Subcutaneous abdominal adipose tissue (tissue), 5 donors: ENCODE results near the gene AMY1C.
"Not testable (repeated sequence)": the region's sequence is repeated elsewhere in the genome, so short reads cannot be mapped to it uniquely, and the experiment has no call there.

Source experiments
- H3K27ac ChIP-seq: one replicate; pipeline ENCODE4 v1.7.0; 2013; ENCODE audit warnings: low read depth, mild to moderate bottlenecking, inconsistent platforms, low read length, moderate library complexity
- H3K27me3 ChIP-seq, 5 donors: one replicate each; pipeline ENCODE4 v1.7.0; 2013; ENCODE audit warnings: low read length in 5 of 5, inconsistent platforms in 1 of 5; ENCODE audit not compliant: control insufficient read depth in 5 of 5, insufficient read depth in 4 of 5
- H3K36me3 ChIP-seq, 5 donors: one replicate each; pipeline ENCODE4 v1.7.0; 2013; ENCODE audit warnings: low read length in 5 of 5; ENCODE audit not compliant: control insufficient read depth in 5 of 5, insufficient read depth in 5 of 5
- H3K4me1 ChIP-seq, 5 donors: one replicate each; pipeline ENCODE4 v1.7.0; 2013; ENCODE audit warnings: low read length in 5 of 5, mild to moderate bottlenecking in 3 of 5, moderate library complexity in 1 of 5; ENCODE audit not compliant: control insufficient read depth in 5 of 5, insufficient read depth in 5 of 5
- H3K4me3 ChIP-seq, 5 donors: one replicate each; pipeline ENCODE4 v1.7.0; 2013; ENCODE audit warnings: low read length in 5 of 5, low read depth in 1 of 5
- H3K9ac ChIP-seq, 5 donors: one replicate each; pipeline ENCODE4 v1.7.0; 2013; ENCODE audit warnings: low read length in 5 of 5, mild to moderate bottlenecking in 4 of 5, moderate library complexity in 3 of 5
- H3K9me3 ChIP-seq, 5 donors: one replicate each; pipeline ENCODE4 v1.7.0; 2013; ENCODE audit warnings: low read length in 5 of 5; ENCODE audit not compliant: control insufficient read depth in 5 of 5
- donor health status: healthy.
- donor health status: healthy.
- donor health status: healthy.
- donor health status: healthy.
- donor health status: healthy.

AMY1C gene

GRCh38 chr1:103748273-103748672 is 1.4 kb upstream of the AMY1C start:
- H3K9me3 ChIP-seq, H3K4me1 ChIP-seq, H3K27ac ChIP-seq, H3K36me3 ChIP-seq, H3K27me3 ChIP-seq, H3K4me3 ChIP-seq, H3K9ac ChIP-seq: not testable (repeated sequence)

- H3K9me3 ChIP-seq = peaks cover 0 to 11% (median 6%) of the 10 kb centered on the region in 5 donors
- H3K27ac ChIP-seq = no peak overlapping the region
- no peaks in the 10 kb centered on the region for H3K36me3 ChIP-seq
- H3K9ac ChIP-seq = no peak overlapping the region
- no peaks in the 10 kb centered on the region for H3K27me3 ChIP-seq
- no peak overlapping the region for H3K4me3 ChIP-seq
- H3K4me1 ChIP-seq = no peaks in the 10 kb centered on the region
Observed at GRCh38 chr1:103761896-103762295, 12.2 kb downstream of the AMY1C start.

GRCh38 chr1:103779932-103780331 is 30.2 kb downstream of the AMY1C start:
- H3K4me3 ChIP-seq = no peak overlapping the region
- no peaks in the 10 kb centered on the region for H3K4me1 ChIP-seq
- no peaks in the 10 kb centered on the region for H3K9me3 ChIP-seq
- H3K27ac ChIP-seq = no peak overlapping the region
- H3K9ac ChIP-seq = no peak overlapping the region
- no peaks in the 10 kb centered on the region for H3K36me3 ChIP-seq
- H3K27me3 ChIP-seq = no peaks in the 10 kb centered on the region

DNA sequence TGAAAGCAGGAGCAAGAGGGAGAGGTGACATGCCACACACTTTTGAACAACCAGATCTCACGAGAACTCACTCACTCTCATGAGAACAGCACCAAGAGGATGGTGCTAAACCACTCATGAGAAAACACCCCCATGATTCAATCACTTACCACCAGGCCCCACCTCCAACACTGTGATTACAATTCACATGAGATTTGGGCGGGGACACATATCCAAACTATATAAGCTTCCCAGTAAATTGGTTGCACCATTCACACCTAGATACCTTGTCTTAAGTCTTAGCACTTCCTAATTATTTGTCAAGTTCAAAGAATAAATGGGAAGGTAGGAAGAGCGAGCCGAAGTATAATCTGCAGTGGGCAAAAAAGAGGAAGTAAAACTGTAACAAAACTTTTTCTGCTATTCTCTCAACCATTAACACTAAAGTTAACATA is 34.3 kb downstream of the AMY1C start:
- H3K36me3 ChIP-seq = no peaks in the 10 kb centered on the region
- H3K4me1 ChIP-seq = no peaks in the 10 kb centered on the region
- H3K9me3 ChIP-seq = no peaks in the 10 kb centered on the region
- H3K9ac ChIP-seq = no peak overlapping the region
- no peak overlapping the region for H3K4me3 ChIP-seq
- no peak overlapping the region for H3K27ac ChIP-seq
- no peaks in the 10 kb centered on the region for H3K27me3 ChIP-seq

- Histone ChIP-seq H3K9ac (no peak overlapping the region), H3K27me3 (no peaks in the 10 kb centered on the region), H3K36me3 (no peaks in the 10 kb centered on the region), H3K4me3 (no peak overlapping the region), H3K9me3 (no peaks in the 10 kb centered on the region), H3K27ac (no peak overlapping the region), H3K4me1 (no peaks in the 10 kb centered on the region)
Observed at GRCh38 chr1:103788377-103788776, 38.7 kb downstream of the AMY1C start.

- no peaks in the 10 kb centered on the region for H3K36me3 ChIP-seq
- no peaks in the 10 kb centered on the region for H3K27me3 ChIP-seq
- H3K9me3 ChIP-seq = no peaks in the 10 kb centered on the region
- no peak overlapping the region for H3K4me3 ChIP-seq
- no peak overlapping the region for H3K9ac ChIP-seq
- no peaks in the 10 kb centered on the region for H3K4me1 ChIP-seq
- H3K27ac ChIP-seq = no peak overlapping the region
Observed at GRCh38 chr1:103790172-103790571, 40.5 kb downstream of the AMY1C start.
